Measurements from ENCODE around the gene TNIK. TPM values are rescaled to one million over a fixed set of nuclear protein-coding genes. Genes with fewer than 3 reads are reported as not detected.

TNIK gene
- total and polyA plus RNA-seq, 2 donors from 2014 or later = 3.6 to 48.9 TPM

GRCh38 chr3:171366043-171366442 lies 94.2 kb downstream of the TNIK start:
- intact Hi-C loops (cut with DNase I) = no loop called here
- no peak for FAIRE-seq
- DNase-seq = no peak

GRCh38 chr3:171365489-171365888 lies 94.7 kb downstream of the TNIK start:
- TF ChIP-seq CTCF (IDR thresholded peaks at IDR 0.05; ENCODE audit: borderline replicate concordance, extremely low read depth, insufficient read depth) = no peak
- peak in 2 of 5 donors; percentile 13 to 18 for DNase-seq
- no peak for FAIRE-seq
- no peaks in the 10 kb centered on the region for H3K9me3 ChIP-seq (ENCODE audit: control insufficient read depth in 2 of 3, insufficient read depth in 1 of 3, low read length in 3 of 3)
- no peak overlapping the region for H3K27ac ChIP-seq (ENCODE audit: low read depth in 2 of 2, low read length in 2 of 2)
- no peak overlapping the region for H3K4me3 ChIP-seq (ENCODE audit: low read length in 3 of 3)
- intact Hi-C loops (cut with DNase I) = no loop called here
- no peaks in the 10 kb centered on the region for H3K27me3 ChIP-seq (ENCODE audit: control insufficient read depth, insufficient read depth, low read length)
- no peaks in the 10 kb centered on the region for H3K36me3 ChIP-seq (ENCODE audit: control insufficient read depth in 2 of 3, insufficient read depth in 3 of 3, low read length in 3 of 3)
- H3K4me1 ChIP-seq (ENCODE audit: control insufficient read depth in 2 of 3, insufficient read depth in 2 of 3, low read depth in 1 of 3, low read length in 3 of 3) = peaks cover 0 to 12% (median 0%) of the 10 kb centered on the region in 3 donors
- H3K9ac ChIP-seq (ENCODE audit: low read length in 3 of 3) = no peak overlapping the region

More at GRCh38 chr3:171366043-171366442, 94.2 kb downstream of the TNIK start:
- no peak overlapping the region for H3K9ac ChIP-seq (ENCODE audit: low read length in 3 of 3)
- no peaks in the 10 kb centered on the region for H3K36me3 ChIP-seq (ENCODE audit: control insufficient read depth in 2 of 3, insufficient read depth in 3 of 3, low read length in 3 of 3)
- no peaks in the 10 kb centered on the region for H3K27me3 ChIP-seq (ENCODE audit: control insufficient read depth, insufficient read depth, low read length)
- TF ChIP-seq CTCF (IDR thresholded peaks at IDR 0.05; ENCODE audit: borderline replicate concordance, extremely low read depth, insufficient read depth) = no peak
- no peak overlapping the region for H3K27ac ChIP-seq (ENCODE audit: low read depth in 2 of 2, low read length in 2 of 2)
- H3K4me1 ChIP-seq (ENCODE audit: control insufficient read depth in 2 of 3, insufficient read depth in 2 of 3, low read depth in 1 of 3, low read length in 3 of 3) = peaks cover 0 to 12% (median 0%) of the 10 kb centered on the region in 3 donors
- H3K4me3 ChIP-seq (ENCODE audit: low read length in 3 of 3) = no peak overlapping the region
- H3K9me3 ChIP-seq (ENCODE audit: control insufficient read depth in 2 of 3, insufficient read depth in 1 of 3, low read length in 3 of 3) = no peaks in the 10 kb centered on the region

GRCh38 chr3:171364500-171364899 lies 95.7 kb downstream of the TNIK start:
- Histone ChIP-seq H3K4me3 (ENCODE audit: low read length in 3 of 3) (no peak overlapping the region), H3K9me3 (ENCODE audit: control insufficient read depth in 2 of 3, insufficient read depth in 1 of 3, low read length in 3 of 3) (no peaks in the 10 kb centered on the region), H3K4me1 (ENCODE audit: control insufficient read depth in 2 of 3, insufficient read depth in 2 of 3, low read depth in 1 of 3, low read length in 3 of 3) (peaks cover 0 to 12% (median 0%) of the 10 kb centered on the region in 3 donors), H3K27ac (ENCODE audit: low read depth in 2 of 2, low read length in 2 of 2) (no peak overlapping the region), H3K36me3 (ENCODE audit: control insufficient read depth in 2 of 3, insufficient read depth in 3 of 3, low read length in 3 of 3) (no peaks in the 10 kb centered on the region), H3K9ac (ENCODE audit: low read length in 3 of 3) (no peak overlapping the region), H3K27me3 (ENCODE audit: control insufficient read depth, insufficient read depth, low read length) (no peaks in the 10 kb centered on the region)
- intact Hi-C loops (cut with DNase I) = no loop called here
- FAIRE-seq (no peak), DNase-seq (no peak)
- no peak for TF ChIP-seq CTCF (IDR thresholded peaks at IDR 0.05; ENCODE audit: borderline replicate concordance, extremely low read depth, insufficient read depth)

GRCh38 chr3:171363202-171363601 lies 97.0 kb downstream of the TNIK start:
- FAIRE-seq = no peak
- H3K4me1 ChIP-seq (ENCODE audit: control insufficient read depth in 2 of 3, insufficient read depth in 2 of 3, low read depth in 1 of 3, low read length in 3 of 3) = peaks cover 0 to 12% (median 0%) of the 10 kb centered on the region in 3 donors
- intact Hi-C loops (cut with DNase I) = no loop called here

More at GRCh38 chr3:171363202-171363601, 97.0 kb downstream of the TNIK start:
- Histone ChIP-seq H3K27me3 (ENCODE audit: control insufficient read depth, insufficient read depth, low read length) (no peaks in the 10 kb centered on the region), H3K36me3 (ENCODE audit: control insufficient read depth in 2 of 3, insufficient read depth in 3 of 3, low read length in 3 of 3) (no peaks in the 10 kb centered on the region), H3K4me3 (ENCODE audit: low read length in 3 of 3) (no peak overlapping the region), H3K27ac (ENCODE audit: low read depth in 2 of 2, low read length in 2 of 2) (no peak overlapping the region), H3K9ac (ENCODE audit: low read length in 3 of 3) (no peak overlapping the region), H3K9me3 (ENCODE audit: control insufficient read depth in 2 of 3, insufficient read depth in 1 of 3, low read length in 3 of 3) (no peaks in the 10 kb centered on the region)
- DNase-seq = no peak
- TF ChIP-seq CTCF (IDR thresholded peaks at IDR 0.05; ENCODE audit: borderline replicate concordance, extremely low read depth, insufficient read depth) = no peak

All from kidney (tissue), 14 donors.